Measurements from ENCODE around the gene EIF4G3.
"Not testable (repeated sequence)": the region's sequence is repeated elsewhere in the genome, so short reads cannot be mapped to it uniquely, and the experiment has no call there.

Gene EIF4G3

GRCh38 chr1:21188235-21188634 lies 11.5 kb upstream of the EIF4G3 start:
- DNase-seq (ENCODE audit: low spot score): no peak

DNA sequence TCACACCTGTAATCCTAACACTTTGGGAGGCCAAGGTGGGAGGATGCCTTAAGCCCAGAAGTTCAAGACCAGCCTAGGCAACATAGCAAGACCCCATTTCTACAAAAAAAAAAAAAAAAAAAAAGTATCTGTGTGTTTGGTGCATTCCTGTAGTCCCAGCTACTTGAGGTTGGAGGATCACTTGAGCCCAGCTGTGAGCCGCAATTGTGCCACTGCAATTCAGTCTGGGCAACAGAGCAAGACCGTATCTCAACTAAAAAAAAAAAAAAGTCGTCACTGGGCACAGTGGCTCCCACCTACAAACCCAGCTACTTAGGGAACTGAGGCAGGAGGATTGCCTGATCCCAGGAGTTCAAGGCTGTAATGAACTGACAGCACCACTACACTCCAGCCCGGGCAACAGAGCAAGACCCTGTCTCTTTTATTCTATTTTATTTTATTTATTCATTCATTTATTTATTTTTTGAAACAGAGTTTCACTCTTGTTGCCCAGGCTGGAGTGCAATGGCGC lies 8.6 kb upstream of the EIF4G3 start:
- no peak for DNase-seq (ENCODE audit: low spot score)

GRCh38 chr1:21184276-21184675 lies 7.6 kb upstream of the EIF4G3 start:
- no peak for DNase-seq (ENCODE audit: low spot score)

DNA sequence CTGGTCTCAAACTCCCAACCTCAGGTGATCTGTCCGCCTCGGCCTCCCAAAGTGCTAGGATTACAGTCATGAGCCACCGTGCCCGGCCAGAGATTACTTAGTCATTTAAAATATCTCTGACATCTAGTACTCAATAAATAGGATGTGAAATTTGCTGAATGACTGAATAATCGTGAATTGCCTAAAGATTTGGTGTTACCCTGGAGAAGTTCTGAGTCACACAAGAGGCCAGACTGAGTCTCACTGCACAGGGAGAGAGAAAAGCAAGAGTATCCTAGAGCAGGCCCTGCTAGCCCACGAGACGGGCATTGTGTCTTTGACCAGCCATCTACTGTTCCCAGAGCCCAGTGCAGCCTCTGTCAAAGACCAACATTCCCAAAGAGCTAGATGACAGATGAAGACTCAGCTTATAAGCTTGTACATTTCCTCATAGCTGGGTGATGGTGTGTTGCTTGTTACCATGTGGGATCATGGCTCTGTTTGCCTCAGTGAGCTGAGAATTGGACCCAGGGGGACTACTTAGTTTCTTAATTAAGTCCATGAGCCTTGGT lies 5.6 kb upstream of the EIF4G3 start:
- no peak for DNase-seq (ENCODE audit: low spot score)

- DNase-seq (ENCODE audit: low spot score): not testable (repeated sequence)
Measured at GRCh38 chr1:21178271-21178670, 1.6 kb upstream of the EIF4G3 start.

DNA sequence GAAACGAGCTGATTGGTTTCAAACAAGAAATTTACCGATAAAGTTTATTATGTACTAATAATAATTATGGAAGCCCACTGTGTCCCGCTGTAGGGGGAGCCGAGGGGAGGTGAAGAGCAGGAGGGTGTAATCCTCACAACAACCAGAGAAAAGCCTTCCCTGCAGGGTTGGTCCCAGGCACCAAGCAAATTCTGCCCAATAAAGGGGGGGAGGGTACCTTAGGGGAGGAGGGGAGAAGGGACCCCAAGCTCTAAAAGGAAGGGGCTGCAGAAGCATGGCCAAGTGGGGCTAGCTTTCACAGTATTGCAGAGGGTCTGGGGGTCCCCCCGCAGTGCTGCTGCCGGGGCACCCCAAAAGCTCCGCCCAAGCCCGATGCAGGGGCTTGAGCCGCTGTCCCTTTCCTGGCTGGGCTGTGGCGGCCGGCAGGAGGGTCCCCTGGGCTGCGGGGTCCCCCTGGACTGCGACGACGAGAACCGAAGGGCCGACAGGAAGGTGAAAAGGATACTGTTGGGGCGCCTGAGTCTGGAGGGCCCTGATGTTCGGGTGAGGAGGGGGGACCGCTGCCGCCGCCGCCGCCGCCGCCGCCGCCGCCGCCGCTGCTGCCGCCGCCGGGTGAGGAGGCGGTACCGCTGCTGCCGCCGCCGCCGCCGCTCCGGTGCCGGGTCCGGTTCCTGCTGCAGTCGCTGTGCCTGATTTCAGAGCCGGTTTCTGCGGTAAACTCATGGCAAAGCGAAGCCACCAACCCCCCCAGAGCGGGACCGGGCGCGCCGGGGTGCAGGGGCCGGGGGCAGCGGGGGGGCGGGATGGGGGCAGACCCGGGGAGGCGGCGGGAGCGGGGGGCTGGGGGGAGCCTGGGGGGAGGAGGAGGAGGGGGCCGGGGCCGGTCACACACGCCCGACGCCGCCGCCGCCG lies 771 bp downstream of the EIF4G3 start:
- DNase-seq (ENCODE audit: low spot score): no peak

GRCh38 chr1:21175324-21175669 lies 1.4 kb downstream of the EIF4G3 start:
- no peak for DNase-seq (ENCODE audit: low spot score)

GRCh38 chr1:21174654-21175323 lies 1.9 kb downstream of the EIF4G3 start:
- no peak for DNase-seq (ENCODE audit: low spot score)

GRCh38 chr1:21174230-21174629 lies 2.5 kb downstream of the EIF4G3 start:
- no peak for DNase-seq (ENCODE audit: low spot score)

- not testable (repeated sequence) for DNase-seq (ENCODE audit: low spot score)
Measured at GRCh38 chr1:21173096-21173495, 3.6 kb downstream of the EIF4G3 start.

DNA sequence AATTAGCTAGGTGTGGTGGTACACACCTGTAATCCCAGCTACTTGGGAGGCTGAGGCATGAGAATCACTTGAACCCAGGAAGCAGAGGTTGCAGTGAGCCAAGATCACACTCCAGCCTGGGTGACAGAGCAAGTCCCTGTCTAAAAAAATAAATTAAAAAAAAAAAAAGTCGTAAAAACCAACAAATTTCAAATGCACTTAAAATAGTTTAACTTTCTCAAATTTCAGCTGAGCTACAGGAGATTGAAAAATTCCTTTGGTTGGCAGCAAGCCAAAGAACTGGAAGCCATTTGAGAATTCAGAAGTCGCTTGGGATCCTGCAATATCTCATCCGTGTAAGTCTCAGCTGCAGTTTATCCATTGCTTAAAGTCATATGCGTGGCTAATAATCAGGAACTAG lies 5.9 kb downstream of the EIF4G3 start:
- DNase-seq (ENCODE audit: low spot score): not testable (repeated sequence)

GRCh38 chr1:21168444-21168843 lies 8.3 kb downstream of the EIF4G3 start:
- DNase-seq (ENCODE audit: low spot score): no peak

DNA sequence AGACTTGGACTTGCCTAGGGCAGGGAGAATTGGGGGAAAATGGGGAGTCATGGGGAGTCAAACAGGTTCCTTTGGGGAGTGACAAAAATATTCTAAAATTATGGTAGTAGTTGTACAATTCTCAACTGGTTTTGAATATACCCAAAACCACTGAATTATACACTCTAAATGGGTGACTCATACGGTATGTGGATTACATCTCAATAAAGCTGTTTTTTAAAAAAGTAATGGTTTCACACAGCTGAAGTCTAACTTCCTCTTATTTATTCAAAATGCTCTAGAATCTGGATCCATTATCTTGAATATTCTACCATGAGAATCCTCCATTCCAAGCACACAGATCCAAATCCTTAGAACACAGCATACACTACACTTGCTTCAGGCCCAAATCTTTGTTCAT lies 11.1 kb downstream of the EIF4G3 start:
- DNase-seq (ENCODE audit: low spot score): no peak

GRCh38 chr1:21165076-21165475 lies 11.6 kb downstream of the EIF4G3 start:
- no peak for DNase-seq (ENCODE audit: low spot score)

DNA sequence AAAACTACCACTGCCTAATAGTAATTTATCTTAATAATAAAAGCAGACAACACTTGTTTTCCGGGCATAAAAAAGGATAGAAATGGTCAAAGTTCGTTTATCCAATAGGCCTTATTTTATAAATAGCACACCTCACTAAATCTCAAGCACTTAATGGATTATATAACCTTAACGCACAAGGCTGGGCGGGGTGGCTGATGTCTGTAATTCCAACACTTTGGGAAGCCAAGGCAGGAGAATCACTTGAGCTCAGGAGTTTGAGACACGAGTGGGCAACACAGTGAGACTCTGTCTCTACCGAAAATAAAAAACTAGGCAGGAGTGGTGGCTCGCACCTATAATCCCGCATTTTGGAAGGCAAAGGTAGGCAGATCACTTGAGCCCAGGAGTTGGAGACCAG lies 12.4 kb downstream of the EIF4G3 start:
- no peak for DNase-seq (ENCODE audit: low spot score)

DNA sequence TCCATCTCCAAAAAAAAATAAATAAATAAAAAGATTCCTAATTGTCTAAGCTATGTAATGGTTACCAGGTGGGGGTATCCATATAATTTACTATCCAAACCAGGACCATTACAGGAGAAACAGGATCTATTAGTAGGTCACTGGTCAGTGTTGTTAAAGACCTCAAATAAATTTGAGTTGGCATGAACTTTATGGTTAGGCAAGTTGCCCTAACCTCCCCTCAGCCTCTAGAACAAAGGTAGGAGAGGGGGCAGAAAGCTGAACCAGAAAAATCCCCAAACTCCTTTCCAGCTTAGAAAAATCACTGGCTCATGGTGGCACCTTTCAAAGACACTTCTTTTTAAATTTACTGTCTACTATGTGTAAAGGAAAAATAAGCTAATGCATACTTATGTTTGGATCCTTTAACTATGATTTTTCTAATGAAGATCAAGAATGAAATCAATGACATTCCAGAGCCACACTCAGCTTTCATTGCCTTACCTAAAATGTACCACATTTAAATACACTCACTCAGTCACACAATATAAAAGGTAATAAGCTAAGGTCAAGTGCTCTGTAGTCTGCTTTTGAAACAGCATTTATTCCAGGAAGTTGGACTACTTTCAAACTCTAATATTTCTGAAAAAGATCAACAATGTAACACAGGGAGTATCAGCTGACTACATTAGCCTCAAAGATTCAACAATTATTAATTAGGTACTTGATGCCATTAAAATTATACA lies 13.8 kb downstream of the EIF4G3 start:
- DNase-seq (ENCODE audit: low spot score): no peak

DNA sequence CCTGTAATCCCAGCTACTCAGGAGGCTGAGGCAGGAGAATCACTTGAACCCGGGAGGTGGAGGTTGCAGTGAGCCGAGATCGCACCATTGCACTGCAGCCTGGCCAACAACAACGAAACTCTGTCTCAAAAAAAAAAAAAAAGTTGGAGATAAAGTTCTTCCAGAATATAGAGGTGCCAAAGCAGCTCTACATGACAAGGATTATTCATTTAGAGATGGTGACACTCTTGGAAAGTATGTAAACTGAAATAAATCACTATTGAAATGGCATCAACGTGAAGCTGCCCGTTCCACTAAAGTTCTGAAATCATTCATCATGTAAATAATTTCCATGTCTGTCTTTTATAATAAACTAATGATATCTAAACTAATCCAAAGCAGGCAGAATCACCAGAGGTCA lies 14.9 kb downstream of the EIF4G3 start:
- no peak for DNase-seq (ENCODE audit: low spot score)

DNA sequence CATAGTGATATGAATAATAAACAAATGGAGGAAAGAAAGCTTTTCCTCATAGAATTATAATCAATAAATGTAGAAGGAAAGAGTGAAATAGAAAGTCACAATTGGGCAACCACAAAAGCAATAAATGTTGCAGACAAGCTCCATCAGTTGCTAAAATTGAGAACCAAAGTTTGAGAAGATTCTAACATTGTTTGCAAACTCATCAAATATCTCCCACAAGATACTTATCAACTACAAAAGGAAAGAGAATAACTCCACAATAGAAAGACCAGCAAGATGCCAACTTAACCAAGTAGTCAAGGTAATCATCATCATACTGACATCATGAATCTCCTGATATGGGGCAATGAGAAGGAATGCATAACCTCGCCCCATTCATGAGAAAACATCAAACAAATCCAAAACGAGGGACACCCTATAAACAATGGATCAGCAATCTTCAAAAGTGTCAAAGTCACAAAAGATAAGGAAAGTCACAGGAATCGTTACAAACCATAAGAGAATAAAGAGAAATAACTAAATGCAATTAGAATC lies 16.4 kb downstream of the EIF4G3 start:
- no peak for DNase-seq (ENCODE audit: low spot score)

DNA sequence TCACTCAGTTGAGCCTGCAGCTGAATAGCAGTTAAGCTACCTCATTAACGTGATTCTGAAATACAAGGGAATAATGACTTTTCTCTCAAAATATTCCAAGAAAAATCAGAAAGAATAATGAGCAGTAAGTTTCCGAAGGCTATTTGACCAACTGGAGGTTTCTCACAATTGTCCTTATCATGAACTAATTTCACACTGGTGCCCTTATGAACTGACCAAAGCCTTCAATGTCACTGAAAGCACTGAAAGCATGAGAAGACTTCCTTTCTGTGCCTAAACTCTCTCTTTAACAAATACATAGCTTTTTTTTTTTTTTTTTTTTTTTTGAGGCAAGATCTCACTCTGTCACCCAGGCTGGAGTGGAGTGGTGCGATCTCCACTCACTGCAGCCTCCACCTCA lies 18.8 kb downstream of the EIF4G3 start:
- DNase-seq (ENCODE audit: low spot score): no peak

- no peak for DNase-seq (ENCODE audit: low spot score)
Measured at GRCh38 chr1:21157054-21157453, 19.6 kb downstream of the EIF4G3 start.

GRCh38 chr1:21156019-21156418 lies 20.7 kb downstream of the EIF4G3 start:
- no peak for DNase-seq (ENCODE audit: low spot score)

- no peak for DNase-seq (ENCODE audit: low spot score)
Measured at GRCh38 chr1:21154717-21155116, 22.0 kb downstream of the EIF4G3 start.

Measured in left forelimb (tissue), 1 donor.